Right ventricle myocardium inferior (tissue), 1 donor: ENCODE results near the gene CNDP1. TPM values are rescaled to one million over a fixed set of nuclear protein-coding genes. Genes with fewer than 3 reads are reported as not detected.
"Not testable (repeated sequence)": the region's sequence is repeated elsewhere in the genome, so short reads cannot be mapped to it uniquely, and the experiment has no call there.

Experiments
- ATAC-seq: fragments of 200-7000 bp; cut with Tn5 transposase; one replicate; pipeline ENCODE4 v1.9.1; 2020; ENCODE audit warnings: mild to moderate bottlenecking, moderate library complexity
- DNase-seq: peaks from one replicate; pipeline ENCODE4 v3.0.0; 2021; ENCODE audit errors: missing footprints
- intact Hi-C: fragments of 100-400 bp; cut with DNase I; formaldehyde crosslinking; loops from one replicate; pipeline ENCODE4 v1.11.0; 2022
- total RNA-seq: library from RNA; stranded (reverse); fragmentation: NEBNext Ultra II Directional; extraction: Animal tissue kit (Norgen Biotek cat#: 25700); gene quantifications from one replicate; pipeline ENCODE4 v1.2.1, GENCODE V29; 2021
- donor health status: DM: no; HTN: yes; CAD: no; lungs with severe emphysema.

Gene CNDP1
- total RNA-seq, 1 donor from 2014 or later: not detected

GRCh38 chr18:74500774-74501173, 33.5 kb upstream of the CNDP1 start:
- DNase-seq, intact Hi-C loops, ATAC-seq: not testable (repeated sequence)

GRCh38 chr18:74501386-74501785, 32.9 kb upstream of the CNDP1 start:
- DNase-seq: no peak
- intact Hi-C loops: no loop called here
- ATAC-seq: no peak

GRCh38 chr18:74503137-74503536, 31.2 kb upstream of the CNDP1 start:
- no peak for ATAC-seq
- no peak for DNase-seq
- intact Hi-C loops: no loop called here

- no peak for ATAC-seq
- intact Hi-C loops: no loop called here
- DNase-seq: no peak
These were observed 28.5 kb upstream of the CNDP1 start for GRCh38 chr18:74505776-74506175.

GRCh38 chr18:74506448-74507084, 27.7 kb upstream of the CNDP1 start:
- intact Hi-C loops: no loop called here
- DNase-seq (no peak), ATAC-seq (no peak)

- ATAC-seq (no peak), DNase-seq (no peak)
- intact Hi-C loops: no loop called here
These were observed 27.0 kb upstream of the CNDP1 start for GRCh38 chr18:74507097-74507881.

GRCh38 chr18:74507927-74508326, 26.4 kb upstream of the CNDP1 start:
- DNase-seq (no peak), ATAC-seq (no peak)
- intact Hi-C loops: no loop called here

- ATAC-seq (no peak), DNase-seq (no peak)
- intact Hi-C loops: no loop called here
These were observed 25.9 kb upstream of the CNDP1 start for GRCh38 chr18:74508366-74508765.

GRCh38 chr18:74508821-74509225, 25.5 kb upstream of the CNDP1 start:
- no peak for ATAC-seq
- intact Hi-C loops: no loop called here

GRCh38 chr18:74509856-74510769, 24.2 kb upstream of the CNDP1 start:
- ATAC-seq (no peak), DNase-seq (no peak)
- intact Hi-C loops: no loop called here

More at GRCh38 chr18:74508821-74509225, 25.5 kb upstream of the CNDP1 start:
- no peak for DNase-seq

GRCh38 chr18:74510770-74511095, 23.6 kb upstream of the CNDP1 start:
- no peak for ATAC-seq
- intact Hi-C loops: no loop called here
- no peak for DNase-seq

GRCh38 chr18:74511823-74512222, 22.5 kb upstream of the CNDP1 start:
- intact Hi-C loops: no loop called here
- DNase-seq (no peak), ATAC-seq (no peak)

GRCh38 chr18:74512321-74513053, 21.8 kb upstream of the CNDP1 start:
- DNase-seq (no peak), ATAC-seq (no peak)
- intact Hi-C loops: no loop called here

GRCh38 chr18:74513149-74513882, 21.0 kb upstream of the CNDP1 start:
- no peak for DNase-seq
- ATAC-seq: no peak
- intact Hi-C loops: no loop called here

GRCh38 chr18:74513883-74514205, 20.5 kb upstream of the CNDP1 start:
- intact Hi-C loops: no loop called here

GRCh38 chr18:74514860-74515495, 19.3 kb upstream of the CNDP1 start:
- intact Hi-C loops: no loop called here
- no peak for ATAC-seq
- peak; percentile 63 for DNase-seq

More at GRCh38 chr18:74513883-74514205, 20.5 kb upstream of the CNDP1 start:
- DNase-seq: peak; percentile 56
- ATAC-seq: no peak

- intact Hi-C loops: no loop called here
- DNase-seq (no peak), ATAC-seq (no peak)
These were observed 18.6 kb upstream of the CNDP1 start for GRCh38 chr18:74515620-74516231.
